ENCODE data around the gene COMMD1.
"Not testable (repeated sequence)": the region's sequence is repeated elsewhere in the genome, so short reads cannot be mapped to it uniquely, and the experiment has no call there.

COMMD1 gene

GRCh38 chr2:62144689-62145477, 239.4 kb downstream of the COMMD1 start:
- no peak for DNase-seq

- no peak for DNase-seq
These were observed 240.1 kb downstream of the COMMD1 start for GRCh38 chr2:62145478-62146100.

GRCh38 chr2:62146790-62147189, 241.3 kb downstream of the COMMD1 start:
- not testable (repeated sequence) for DNase-seq

GRCh38 chr2:62147610-62148301, 242.3 kb downstream of the COMMD1 start:
- no peak for DNase-seq

DNA sequence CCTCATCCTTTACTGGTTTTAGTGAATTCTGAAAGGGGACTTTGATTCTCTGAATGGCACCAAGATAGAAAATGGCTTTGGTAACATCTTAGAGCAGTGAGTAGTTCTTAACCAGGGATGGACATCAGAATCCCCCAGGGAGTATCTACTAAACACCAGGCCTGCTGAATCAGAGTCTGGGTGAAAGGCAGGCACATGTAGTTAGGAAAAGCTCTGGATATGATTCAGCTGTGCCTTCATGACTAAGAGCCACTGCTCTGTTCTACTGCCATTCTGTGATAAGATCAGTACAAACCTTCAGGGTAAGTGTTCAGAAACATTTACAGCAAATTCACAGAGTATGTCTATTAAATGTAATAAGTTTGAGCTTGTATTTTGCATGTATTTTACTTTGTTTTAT, 244.2 kb downstream of the COMMD1 start:
- DNase-seq: no peak

- DNase-seq: no peak
These were observed 245.3 kb downstream of the COMMD1 start for GRCh38 chr2:62150597-62151305.

GRCh38 chr2:62151306-62151638, 245.8 kb downstream of the COMMD1 start:
- no peak for DNase-seq

GRCh38 chr2:62152000-62152399, 246.5 kb downstream of the COMMD1 start:
- no peak for DNase-seq

DNA sequence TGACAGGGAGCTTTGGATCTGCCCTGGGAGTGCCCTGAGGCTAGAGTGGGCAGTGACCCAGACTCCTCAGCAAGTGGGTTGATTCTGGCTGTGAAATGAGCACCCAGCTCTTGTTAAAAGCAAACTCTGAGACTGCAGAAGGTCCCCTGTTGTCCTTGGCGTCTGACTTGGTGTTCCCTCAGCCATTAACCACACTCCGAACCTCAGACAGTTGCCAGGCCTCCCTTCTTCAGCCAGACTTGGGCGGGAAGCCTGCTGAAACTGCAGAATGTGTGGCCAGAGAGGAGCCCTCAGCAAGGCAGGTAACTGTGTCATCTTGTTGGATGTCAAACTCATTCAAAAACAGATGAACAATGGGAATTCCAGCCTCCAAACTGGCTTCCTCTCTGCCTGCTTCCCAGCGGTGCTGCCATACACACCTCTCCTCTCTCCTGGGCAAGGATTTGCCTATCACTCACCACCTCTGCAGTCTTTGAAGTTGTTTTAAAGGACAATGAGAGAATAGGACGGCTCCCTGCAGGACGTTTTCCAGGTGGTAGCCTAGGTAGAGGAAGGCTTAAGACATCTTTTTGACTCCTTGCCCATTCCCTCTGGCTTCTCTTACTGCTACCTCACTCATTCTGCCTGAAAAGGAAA, 251.5 kb downstream of the COMMD1 start:
- no peak for DNase-seq

DNA sequence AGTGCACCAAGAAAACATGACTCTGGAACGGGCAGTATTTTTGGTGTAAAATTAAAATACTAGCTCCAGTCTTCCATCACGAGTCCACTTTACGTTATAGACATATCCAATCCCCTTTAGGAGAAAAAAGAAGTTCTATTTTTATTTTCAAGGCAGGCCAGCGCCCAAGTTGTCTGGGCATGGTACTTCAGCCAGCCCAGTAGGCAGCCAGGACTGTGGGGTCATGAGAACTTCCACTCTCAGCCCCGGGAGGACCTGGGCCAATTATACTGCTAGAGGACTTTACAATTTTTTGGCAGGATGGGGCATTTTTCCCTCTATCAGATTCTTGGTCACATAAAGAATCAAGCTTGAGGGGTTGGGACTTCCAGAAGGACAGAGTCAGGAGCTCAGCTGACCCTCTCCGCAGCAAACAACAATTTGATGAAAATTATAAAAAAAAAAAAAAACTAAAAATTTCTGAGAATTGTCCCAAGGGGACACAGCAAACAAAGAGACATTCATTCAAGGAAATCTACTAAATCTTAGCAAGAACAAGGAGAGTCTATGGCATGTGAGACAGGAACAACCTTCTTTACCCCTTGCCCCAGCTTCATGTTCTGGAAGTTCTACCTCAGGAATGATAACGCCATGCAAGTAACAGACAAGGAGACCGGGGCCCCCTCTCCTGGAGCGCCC, 253.1 kb downstream of the COMMD1 start:
- no peak for DNase-seq

DNA sequence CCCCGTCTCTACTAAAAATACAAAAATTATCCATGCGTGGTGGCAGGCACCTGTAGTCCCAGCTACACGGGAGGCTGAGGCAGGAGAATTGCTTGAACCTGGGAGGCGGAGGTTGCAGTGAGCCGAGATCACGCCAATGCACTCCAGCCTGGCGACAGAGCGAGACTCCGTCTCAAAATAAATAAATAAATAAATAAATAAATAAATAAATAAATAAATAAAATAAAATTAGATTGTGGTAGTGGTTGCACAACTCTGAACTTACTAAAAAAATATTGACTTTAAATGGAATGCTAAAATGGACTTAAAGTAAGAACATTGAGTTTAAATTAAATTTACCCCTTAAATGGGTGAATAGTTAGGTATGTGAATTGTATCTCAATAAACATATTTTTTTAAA, 255.2 kb downstream of the COMMD1 start:
- not testable (repeated sequence) for DNase-seq

DNA sequence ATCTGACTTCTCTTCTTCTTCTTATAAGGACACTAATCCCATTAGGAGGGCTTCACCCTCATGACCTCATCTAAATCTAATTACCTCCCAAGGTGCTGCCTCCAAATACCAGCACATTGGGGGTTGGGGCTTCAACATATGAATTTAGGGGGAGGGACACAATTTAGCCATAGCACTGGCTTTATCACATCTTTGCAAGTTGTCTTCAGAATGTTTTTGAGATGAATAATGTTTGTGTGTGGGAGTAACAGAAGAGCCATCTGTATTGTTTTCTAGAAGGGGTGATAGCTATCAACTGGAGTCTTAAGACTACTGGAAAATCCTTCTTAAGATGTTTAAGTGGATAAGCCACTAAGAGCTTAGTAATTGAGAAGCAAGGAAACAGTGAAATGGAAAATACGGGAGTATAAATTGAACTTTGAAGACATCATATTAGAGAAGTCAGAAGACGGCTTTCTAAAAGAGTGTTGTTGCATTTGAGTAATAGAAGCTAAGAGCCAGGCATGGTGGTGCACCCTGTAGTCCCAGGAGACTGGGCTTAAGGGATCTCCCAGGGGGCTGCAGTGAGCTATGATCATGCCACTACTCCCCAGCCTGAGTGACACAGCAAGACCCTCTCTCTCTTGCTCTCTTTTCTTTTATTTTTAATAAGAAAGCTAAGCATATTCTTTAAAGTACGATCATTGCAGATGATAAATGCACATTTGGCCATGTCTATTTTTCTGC, 257.8 kb downstream of the COMMD1 start:
- DNase-seq: no peak

DNA sequence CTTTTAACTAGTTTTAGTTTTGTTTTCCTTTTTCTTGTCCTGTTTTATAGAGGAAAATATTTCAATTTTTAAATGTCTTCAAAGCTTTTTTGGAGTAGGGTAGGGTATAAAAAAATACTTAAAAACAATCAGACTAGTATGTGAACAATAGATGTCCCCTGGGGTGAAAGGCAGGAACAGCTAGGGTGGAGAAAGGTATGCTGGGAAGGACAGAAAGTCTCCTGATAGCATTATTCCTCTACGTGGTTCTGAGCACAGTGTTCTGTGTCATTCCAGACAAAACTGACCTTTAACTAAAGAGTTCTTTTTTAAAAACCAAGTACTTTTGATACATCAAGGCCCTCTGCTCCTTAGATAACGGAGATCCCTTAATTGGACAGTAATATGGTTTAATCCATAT, 258.4 kb downstream of the COMMD1 start:
- DNase-seq: no peak

DNA sequence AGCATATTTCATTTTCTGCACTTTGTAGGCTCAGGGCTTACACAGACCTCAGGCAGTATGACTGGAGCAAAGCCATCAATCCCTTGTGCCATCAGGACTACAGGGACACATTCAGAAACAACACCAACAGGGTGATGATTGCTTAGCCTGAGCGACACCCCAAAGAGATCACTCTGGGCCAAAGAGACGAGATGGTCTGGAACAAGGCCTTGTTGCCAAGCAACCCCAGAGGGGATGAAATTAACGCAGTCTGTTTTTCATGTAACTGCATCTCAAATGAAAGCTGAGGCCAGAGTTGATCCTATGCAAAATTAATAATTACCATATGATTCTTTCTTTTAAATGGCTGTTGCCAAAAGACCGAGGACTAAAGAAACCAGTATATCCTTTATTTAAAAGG, 270.3 kb downstream of the COMMD1 start:
- DNase-seq: no peak

GRCh38 chr2:62176801-62177200, 271.3 kb downstream of the COMMD1 start:
- DNase-seq: no peak

DNA sequence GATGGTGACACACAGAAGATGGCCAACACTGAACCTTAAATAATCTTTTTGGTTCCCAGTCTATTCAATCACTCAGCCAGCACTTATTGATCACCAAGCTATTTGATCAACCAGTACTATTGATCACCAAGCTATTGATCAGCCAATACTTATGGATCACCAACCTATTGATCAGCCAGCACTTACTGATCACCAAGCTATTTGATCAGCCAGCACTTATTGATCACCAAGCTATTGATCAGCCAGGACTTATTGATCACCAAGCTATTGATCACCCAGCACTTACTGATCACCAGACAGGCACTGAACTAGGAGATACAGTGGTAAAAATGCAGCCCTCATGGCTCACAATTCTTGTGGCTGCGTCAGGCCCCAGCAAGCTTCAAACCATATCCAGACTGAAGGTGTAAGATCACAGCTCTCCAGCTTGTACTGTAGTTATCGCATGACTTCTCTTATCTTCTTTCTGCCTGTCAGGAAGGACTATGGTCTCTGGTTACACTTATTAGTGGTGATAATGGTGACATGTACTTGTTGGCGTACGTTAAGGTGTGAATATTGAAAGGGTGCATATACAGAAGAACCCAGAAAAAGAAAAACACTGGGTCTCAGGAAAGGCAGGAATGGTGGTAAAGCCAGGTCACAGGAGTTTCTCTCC, 272.0 kb downstream of the COMMD1 start:
- DNase-seq: no peak

- no peak for DNase-seq
These were observed 273.3 kb downstream of the COMMD1 start for GRCh38 chr2:62178741-62179271.

GRCh38 chr2:62180975-62181374, 275.5 kb downstream of the COMMD1 start:
- no peak for DNase-seq

DNA sequence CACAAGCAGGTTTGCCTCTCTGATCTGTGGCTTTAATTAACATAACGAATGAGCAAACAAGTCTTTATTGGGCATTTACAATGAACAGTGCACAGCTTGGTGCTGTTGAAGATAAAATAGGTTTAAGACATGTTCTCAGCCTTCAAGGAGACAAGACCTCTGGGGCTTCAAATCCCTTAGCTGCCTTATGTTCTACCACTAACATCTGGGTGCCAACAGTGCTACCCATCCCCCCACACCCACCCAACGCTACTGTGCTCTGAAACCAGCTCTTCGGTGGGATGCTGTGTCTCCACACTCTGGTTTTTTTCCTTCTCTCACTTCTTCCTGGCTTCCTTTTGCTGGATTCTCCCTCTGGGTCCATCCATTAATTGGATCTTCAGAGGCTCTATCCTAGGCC, 276.4 kb downstream of the COMMD1 start:
- no peak for DNase-seq

DNA sequence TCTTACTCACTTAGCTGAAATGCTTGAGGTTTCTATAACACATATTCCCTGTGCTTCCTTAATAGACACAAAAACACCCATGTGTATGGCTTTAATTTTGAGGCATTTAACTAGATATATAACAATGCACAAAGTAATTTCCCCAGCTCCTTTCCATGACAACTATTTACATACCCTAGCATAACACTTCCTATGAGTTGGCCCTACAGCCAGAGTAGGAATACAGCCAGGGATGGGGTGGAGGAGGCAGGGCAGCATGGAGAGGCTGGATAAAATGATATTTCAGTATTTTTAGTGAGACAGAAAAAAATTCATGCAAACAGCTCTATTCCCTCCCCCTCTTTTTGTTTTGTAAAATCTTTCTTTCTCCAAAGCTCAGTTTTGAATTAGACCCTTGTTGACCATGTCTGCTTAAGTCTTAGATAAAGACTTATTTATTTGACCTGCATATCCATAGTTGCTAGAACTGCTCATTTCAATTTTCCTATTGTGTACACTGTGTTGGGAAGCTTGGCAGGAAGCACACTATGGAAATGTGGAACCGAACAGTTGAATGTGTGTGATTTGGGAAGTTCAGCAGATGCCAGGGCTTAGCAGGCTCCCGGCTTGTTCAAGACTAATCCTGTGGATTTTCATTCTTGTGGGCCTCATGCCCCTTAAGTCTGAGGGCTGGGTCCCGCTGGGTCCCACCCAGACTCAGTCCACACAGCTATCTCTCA, 279.2 kb downstream of the COMMD1 start:
- no peak for DNase-seq

Measured in activated CD4-positive, alpha-beta T cell treated with anti-CD3 and anti-CD28 coated beads for 4 hours (primary cell).